T-helper 2 cell (primary cell): Measurements from ENCODE around the gene RPS6KA4.
"Not testable (repeated sequence)": the region's sequence is repeated elsewhere in the genome, so short reads cannot be mapped to it uniquely, and the experiment has no call there.

Source experiments
- DNase-seq, 5 experiments: peaks; one replicate each; pipeline versions ENCODE4 v3.0.0 to v3.0.0-alpha.2; 2012 to 2022

Gene RPS6KA4

DNA sequence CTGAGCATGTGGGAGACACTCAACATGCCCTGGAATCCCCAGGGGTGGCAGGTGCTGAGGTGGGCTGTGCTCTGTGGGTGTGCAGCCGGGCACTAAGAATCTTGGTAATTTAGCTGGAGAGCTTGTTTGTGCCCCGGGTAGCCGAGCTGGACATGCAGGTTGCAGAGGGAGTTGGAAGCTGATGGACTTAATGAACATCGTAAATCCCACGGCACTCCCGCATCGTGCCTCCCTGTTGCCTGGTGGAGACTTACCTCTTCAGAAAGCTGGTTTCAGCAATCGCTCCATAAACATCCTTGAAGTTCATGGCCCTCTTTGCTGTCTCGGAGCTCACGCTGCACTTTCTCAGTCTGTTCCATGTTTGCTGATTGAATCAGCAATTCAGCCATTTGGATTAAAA lies 29.9 kb downstream of the RPS6KA4 start:
- DNase-seq, result no peak

DNA sequence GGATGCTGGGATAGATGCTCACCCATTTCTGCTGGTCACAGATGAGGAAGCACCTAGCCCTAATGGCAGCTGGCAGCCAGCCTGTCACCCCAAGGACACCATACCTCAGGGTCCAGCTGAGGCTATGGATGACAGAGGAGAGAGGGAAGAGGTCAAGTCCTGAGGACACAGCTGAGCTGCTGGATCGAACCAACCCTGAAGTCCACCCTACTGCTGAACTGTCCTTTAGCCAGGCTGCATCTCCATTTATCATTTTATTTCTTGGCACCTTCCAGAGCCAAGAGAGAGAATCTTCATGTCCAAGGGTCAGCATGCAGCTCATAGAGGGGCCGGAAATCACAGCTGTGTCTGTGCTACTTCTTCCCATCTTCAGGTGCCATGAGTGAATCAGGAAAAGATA lies 30.9 kb downstream of the RPS6KA4 start:
- DNase-seq, result no peak

DNA sequence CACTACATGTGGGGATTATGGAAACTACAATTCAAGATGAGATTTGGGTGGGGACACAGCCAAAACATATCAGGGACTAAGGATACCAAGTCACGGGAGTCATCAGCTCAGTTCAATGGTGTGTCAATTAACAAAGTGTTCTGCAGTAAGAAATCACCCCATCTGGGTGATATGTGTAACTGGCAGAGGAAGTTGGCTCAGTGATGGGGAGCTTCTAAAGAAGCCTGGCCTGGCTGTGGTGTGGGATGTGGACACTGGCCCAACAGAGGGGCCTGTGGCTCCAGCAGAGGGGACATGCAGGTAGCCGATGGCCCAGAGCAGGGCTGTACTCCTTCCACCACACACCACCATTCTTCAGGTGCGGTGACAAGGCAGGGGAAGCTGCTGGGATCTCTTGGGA lies 31.6 kb downstream of the RPS6KA4 start:
- DNase-seq, result peak in 1 of 5 experiments; percentile 12

DNA sequence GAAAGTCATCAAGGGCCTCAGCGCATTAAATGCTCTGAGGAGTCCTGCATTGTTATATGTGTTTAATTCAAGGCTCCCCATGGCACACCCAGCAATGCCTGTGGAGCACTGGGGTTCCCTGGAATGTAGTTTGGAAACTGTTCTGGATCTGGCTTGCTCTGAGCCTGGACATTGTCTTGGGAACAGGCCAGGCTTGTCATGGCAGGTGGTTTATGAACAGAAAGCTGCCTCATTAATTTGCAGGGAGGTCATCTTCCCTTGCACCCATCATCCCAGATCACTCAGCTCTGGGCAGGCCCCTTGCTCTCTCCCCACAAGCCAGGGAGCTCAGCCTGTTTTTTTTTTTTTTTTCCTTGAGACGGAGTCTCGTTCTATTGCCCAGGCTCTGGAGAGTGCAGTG lies 32.9 kb downstream of the RPS6KA4 start:
- DNase-seq, result no peak

DNA sequence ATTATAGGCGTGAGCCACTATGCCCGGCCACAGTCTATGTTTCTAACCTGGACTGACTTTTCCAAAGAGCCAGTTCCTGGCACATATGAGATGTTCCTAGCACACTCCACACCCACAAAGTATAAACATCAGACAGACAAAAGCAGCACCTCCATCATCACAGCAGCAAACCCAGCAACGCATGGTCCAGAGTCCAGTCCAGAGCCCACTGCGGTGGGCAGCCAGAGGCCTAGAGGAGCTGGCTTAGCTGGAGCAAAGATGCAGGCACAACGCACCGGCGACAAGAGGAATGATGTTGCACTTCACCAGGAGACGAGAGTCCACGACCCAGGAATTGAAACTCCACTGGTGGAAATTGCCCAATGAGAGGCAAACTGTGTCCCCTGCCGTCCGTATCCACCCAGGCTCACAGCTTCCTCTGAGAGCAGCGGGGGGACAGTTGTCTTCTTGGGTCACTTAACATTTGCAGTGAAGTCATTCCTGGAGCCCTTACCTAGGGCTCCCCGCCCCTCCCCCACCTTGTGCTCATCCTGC lies 36.6 kb downstream of the RPS6KA4 start:
- no peak for DNase-seq

DNA sequence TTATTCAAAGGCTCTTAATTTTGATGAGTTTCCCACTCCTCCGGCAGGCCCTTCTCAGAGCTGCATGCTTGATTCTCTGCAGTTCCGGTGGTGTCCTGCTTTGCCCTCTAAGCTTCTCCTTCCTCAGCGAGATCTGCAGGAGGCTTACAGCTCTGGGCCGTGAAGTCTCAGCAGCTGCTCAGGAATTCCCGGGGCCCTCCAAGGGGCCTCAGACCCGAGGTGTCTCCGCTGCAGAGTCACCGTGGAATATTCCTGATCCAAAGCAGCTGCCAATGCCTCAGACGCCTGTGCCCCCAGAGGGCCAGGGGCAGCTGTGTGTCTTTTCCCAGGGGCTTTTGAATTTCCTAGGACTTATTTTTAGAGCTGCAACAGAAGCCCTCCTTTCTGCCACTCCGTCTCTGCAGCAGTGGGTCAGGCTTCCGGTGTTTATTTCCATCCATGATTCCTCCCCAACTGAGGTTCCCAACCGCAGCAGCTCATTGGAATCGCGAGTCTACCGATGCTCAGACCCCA lies 37.2 kb downstream of the RPS6KA4 start:
- DNase-seq, result no peak

DNA sequence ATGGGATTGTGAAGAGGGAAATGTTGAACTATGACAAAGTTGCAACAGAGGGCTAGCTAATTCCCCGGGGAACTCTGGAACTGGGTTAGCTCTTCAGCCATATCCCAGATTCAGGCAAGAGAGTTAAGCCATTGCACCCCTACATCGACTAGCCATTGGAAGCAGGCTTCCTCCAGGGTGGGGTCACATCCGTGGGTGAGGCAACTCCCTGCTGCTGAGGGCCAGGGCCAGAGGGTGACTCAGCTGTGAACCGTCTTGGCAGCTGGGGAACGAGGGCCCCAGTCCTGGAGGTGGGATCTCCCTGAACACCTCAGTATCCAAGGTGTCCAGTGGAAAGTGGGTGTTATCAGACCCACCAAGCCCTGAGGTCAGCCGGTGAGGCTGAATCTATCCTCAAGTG lies 41.1 kb downstream of the RPS6KA4 start:
- no peak for DNase-seq

DNA sequence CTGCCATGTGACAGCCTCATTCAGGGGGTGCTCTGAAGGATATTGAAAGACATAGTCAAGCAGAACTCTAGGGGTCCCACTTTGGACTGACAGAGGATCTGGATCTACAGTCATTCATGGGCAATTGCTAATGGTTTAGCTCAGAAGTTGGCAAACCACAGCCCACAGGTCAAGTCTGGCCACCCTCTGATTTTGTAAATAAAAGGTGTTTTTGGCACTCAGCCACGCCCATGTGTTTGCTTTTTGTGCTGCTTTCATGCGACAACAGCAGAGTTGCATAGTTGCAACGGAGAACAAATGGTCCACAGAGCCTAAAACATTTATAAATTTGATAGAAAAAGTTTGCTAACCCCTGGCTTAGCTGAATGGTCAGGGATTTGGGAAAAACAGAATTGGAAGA lies 41.7 kb downstream of the RPS6KA4 start:
- DNase-seq, result no peak

DNA sequence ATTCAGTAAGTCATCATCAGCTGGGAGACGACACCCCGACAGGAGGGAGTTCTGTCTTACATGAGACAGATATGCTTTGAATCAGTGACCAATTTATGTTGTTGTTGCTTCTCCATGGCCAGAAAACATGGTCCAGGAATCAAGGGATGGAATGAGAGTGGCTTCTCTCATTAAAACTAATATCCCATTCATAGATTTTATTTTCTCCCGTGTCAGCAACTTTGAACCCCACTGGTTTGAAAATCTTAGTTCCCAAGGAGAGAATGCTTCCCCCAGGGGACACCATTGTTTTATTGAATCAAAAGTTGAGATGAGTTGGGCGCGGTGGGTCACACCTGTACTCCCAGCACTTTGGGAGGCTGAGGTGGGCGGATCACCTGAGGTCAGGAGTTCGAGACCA lies 42.8 kb downstream of the RPS6KA4 start:
- no peak for DNase-seq

DNA sequence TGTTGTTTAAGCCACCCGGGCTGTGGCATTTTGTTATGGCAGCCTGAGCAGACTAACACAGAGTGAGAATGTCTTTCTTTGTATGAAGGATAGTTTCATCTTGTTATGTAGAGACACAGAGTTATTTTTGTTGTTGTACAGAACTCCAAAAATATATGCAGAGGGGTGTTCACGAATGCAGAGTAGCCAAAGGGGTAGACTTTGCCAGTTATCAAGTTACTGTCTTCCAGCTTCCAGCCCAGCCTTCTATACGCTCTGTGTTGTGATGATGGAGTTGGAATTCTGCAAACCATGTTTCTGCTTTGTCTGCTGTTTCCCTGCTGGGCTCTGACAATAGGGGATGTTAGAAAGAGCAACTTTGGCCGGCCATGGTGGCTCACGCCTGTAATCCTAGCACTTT lies 44.1 kb downstream of the RPS6KA4 start:
- no peak for DNase-seq

DNA sequence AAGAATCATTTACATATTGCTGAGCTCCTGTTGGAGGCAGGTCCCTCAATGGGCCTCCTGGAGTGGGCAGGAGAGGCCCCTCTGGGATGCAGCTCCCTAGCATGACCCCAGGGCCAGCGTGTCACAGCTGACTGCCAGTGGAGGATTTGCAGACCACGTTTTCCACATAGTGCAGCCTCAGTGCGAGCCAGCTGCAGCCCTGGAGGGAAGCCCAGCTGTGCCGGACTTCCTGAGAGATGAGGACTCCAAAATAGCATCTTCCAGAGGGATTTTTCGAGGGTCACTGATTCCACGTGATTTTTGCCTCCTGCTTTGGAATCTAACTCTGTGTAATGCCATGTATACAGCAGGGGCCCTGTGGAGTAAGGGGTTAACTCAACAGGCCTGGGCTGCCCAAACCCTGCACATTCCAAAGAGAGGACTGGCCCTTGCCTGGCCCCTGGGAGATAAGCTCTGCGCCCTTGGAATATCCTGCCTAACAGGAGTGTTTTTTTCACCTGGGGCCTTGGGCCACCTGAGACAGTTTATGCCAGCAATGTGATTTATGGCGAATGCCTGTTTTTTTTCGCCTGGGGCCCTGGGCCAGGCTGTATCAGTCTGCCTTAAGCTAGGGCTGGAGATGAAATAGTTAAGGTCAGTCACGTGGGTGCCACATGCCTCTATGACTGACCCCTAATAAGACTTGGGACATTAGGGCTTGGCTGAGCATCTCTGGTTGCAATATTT lies 47.4 kb downstream of the RPS6KA4 start:
- no peak for DNase-seq

DNA sequence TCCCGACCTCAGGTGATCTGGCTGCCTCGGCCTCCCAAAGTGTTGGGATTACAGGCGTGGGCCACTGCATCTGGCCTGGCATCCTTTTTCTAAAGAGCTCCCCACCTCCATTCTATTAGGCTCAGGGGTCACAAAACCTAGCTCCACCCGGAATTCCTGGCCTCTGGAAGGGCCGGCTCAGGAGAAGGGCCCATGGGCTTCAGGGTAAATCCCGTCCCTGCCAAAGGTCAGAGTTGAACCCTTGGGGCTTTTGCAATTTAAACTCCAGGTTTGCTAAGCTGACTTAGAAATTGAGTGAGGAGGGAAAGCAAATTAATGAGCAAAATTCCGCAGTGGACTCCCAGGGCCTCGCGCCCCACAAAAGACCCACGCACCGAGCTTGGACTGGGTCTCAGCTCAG lies 48.3 kb downstream of the RPS6KA4 start:
- no peak for DNase-seq

DNA sequence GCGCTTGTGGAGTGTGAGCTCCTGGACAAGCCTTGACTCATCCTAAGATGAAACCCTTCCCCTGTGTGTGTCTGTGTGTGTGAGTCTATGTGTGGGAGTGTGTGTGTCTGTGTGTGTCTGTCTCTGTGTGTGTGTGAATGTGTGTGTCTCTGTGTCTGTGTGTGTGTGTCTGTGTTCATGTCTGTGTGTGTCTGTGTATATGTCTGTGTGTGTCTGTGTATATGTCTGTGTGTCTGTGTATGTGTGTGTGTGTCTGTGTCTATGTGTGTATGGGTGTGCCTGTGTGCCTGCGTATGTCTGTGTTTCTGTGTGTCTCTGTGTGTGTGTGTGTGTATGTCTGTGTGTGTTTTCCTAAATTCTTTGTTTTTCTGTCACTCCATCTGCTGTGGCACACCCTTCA lies 48.7 kb downstream of the RPS6KA4 start:
- no peak for DNase-seq

DNA sequence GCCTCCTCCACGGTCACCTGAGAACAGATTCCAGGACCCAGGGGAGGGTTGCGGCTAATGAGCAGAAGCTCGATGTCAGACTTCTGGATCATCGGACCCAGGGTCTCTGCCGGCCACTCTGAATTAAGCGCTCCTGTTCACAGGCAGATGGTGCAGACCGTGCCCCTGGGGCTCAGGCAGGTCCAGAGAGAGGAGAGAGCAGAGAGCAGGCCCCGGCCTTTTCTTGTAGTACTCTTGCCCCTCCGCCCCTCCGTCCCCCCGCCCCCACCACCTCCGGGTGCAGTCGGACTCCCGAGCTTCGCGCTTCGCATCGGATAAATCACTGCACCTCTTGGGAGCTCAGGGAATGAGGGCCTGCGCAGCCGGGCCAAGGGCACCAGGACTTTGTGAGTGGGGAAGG lies 50.3 kb downstream of the RPS6KA4 start:
- DNase-seq, result no peak

DNA sequence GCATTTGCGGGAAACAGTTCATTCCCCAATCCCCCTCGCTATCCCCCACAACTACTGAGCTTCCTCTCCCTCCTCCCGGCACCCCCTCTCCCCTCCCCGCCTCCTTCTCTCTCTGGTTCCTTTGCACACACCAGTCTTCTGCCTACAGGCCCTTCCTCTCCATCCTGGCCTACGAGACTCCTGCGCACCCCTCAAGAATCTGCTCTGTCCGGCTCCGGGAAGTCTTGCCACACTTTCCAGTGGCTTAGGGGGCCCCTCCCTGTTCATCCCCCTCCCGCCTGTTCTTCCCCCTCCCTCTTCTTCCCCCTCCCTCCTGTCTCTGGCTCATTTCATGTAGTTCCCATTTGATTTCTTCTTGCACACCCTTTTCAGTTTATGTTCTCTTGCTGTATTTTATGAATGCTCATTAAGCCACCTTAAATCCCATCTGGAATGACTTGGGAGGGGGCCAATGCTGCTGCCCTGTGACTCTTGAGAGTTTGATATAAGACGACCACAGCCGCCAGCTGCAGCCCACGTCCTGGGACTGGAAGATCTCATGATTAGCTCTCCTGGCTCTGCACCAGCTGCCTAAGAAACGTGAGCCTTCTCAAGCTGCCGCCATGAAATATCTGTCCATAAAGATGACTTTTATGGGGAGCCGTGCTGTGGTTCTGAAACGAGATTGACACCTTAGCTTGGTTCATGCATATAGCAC lies 50.9 kb downstream of the RPS6KA4 start:
- no peak for DNase-seq

DNA sequence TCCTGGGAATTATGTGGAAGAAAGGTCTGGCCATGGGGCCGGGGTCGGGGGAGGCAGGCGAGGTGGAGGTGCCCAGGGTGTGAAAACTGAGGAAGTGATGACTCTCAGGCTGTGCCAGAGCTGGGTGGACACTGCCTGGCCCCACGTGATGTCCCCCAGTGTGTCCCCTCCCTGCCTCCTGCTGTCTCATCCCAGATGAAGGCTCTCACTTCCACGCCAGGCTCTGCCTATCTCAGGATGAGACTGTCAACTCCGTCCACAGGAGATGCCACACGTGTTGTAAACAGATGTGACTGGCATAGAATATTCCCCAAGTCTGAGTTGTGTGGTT lies 51.4 kb downstream of the RPS6KA4 start:
- no peak for DNase-seq

DNA sequence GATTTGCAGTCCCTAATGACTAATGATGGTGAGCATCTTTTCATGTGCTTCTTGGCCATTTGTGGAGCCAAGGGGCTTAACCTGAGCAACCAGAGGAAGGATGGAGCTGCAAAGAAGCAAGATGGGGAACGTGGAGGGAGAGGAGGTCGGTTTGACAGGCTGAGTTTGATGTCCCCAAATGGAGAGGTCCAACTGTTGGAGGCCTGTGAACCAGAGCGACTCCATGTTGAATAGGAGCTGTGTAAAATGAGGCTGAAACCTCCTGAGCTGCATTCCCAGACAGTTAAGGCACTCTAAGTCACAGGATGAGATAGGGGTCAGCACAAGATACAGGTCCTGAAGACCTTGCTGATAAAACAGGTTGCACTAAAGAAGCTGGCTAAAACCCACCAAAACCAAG lies 54.5 kb downstream of the RPS6KA4 start:
- DNase-seq, result no peak

DNA sequence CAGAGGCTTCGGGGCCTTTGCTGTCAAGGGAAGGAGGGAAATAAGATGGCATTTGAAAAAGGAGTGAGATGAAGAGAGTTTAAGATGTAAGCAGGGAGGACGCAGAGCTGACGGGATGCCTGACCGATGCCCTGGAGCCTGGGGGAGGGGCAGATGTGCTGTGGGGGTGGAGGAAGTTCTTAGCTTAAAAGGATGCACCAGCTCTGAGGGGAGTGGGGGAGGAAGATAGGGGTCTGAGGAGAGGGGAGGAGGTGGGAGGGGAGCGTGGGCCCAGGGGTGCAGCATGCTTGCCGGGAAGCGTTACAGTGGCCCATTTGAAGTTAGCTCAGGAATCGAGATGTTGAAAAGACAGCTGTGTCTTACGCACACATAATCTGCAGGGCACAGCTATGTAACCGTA lies 56.3 kb downstream of the RPS6KA4 start:
- no peak for DNase-seq

DNA sequence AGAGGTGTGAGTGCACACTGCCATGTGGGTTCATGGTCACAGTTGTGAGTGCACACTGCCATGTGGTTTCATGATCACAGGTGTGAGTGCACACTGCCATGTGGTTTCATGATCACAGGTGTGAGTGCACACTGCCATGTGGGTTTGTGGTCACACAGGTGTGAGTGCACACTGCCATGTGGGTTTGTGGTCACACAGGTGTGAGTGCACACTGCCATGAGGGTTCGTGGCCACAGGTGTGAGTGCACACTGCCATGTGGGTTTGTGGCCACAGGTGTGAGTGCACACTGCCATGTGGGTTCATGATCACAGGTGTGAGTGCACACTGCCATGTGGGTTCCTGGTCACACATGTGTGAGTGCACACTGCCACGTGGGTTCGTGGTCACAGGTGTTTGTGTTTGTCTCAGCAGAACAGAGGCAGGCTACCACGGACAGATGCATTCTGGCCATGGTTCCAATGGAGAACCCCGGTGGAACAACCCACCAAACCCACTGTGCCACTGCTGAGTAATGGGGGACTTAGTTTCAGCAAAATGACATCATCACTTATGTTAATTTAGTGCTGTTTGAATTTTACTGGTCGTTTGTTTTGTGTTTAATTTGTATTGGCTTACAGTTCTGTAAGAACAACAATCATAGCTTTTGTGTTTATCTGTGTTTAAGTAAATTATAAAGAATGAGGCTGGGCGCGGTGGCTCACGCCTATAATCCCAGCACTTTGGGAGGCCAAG lies 57.2 kb downstream of the RPS6KA4 start:
- peak in 1 of 5 experiments; percentile 35 for DNase-seq

DNA sequence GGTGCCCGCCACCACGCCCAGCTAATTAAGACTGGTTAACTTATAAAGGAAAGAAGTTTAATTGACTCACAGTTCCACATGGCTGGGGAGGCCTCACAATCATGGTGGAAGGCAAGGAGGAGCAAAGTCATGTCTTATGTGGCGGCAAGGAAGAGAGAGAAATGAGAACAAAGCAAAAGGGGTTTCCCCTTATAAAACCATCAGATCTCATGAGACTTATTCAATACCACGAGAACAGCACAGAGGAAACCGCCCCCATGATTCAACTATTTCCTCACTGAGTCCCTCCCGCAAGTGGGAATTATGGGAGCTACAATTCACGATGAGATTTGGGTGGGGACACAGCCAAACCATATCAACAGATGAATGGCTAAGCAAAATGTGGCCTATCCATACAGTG lies 59.3 kb downstream of the RPS6KA4 start:
- DNase-seq, result not testable (repeated sequence)

DNA sequence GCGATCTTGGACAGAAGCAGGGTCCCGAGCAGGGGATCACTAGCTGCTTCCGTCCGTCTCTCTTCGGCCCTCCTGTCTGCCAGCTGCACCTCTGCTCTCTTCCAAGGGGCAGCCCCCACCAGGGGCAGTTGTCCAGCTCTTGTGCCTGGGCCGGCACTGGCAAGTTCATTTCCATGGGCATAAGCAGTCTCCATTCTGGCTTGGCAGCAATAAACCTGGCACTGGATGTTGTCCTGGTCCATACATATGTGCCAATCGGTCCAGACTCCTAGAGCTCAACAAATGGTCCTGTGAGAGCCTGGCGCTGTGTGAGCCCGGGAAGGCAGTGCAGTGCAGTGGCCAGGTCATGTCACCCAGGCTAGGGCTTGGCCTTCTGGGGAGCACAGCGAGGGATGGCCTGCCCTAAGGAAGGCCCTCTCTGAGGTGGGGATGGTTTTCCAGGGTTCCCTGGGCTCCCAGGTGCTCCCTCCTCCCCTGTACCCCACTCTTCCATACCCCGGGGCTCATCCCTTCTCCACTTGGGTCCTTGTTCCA lies 60.4 kb downstream of the RPS6KA4 start:
- DNase-seq, result no peak

DNA sequence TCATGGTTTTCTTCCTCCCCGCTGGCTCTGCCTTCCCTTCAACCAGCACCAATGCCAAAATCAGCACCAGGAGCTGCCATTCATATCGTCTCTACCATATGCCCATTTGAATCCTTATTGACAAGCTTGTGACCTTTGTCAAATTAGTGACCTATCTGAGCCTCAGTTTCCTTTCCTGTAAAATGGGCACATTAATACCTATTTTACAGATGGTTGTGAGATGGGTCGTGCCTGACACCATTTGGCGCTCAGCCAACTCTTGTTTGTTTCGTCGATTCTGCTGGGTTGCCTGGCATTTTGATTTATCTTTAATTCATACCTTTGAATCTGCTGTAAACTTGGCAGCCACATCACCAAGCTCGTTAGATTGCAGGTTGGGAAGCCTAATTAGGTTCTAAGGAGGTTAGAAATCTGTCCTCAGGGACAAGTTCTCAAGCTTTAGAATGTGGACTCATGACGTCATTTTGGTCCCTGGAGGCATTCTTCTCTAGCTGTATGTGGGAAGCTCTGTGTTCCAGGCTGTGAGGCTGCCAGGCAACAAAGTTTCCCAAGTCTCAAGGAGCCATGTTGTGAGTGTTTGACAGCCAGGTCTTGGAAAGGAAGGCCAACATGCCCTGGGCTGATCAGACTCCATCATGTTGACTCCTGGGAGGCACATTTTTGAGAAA lies 61.0 kb downstream of the RPS6KA4 start:
- no peak for DNase-seq
